Measurements from ENCODE around the gene G6PC1.

G6PC1 gene

DNA sequence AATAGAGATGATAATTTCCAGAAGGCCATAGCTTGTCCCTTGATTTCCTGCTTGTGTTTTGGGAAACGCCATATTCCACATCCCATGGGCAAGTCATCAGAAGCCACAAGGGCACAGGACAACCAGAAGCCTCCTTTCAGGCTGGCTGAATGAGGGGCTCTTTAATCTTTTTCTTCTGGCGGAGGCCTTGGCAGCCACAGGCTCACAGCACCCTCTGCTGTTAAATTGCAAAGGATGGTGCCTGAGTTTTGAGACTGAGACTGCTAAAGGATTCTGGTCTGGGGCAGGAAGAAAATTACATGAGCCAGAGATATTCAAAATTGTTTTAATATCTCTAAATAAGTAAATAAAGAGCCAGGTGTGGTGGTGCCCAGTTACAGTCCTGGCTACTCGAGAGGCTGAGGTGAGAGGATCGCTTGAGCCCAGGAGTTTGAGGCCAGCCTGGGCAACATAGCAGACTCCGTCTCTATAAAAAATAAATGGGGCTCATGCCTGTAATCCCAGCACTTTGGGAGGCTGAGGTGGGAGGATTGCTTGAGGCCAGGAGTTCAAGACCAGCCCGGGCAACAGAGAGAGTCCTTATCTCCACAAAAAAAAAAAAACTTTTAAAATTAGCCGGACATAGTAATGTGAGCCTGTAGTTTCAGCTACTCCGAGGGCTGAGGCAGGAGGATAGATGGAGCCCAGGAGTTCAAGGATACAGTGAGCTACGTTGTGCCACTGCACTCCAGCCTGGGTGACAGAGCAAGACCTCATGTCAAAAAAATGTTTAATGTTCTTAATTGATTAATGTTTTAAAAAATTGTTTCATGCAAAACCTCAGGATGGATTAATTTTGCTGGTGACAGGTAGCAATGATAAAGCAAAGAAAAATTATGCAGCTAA is 37.4 kb downstream of the G6PC1 start:
- peak; percentile 79 for ATAC-seq
- peak; percentile 25 for DNase-seq

- DNase-seq (no peak), ATAC-seq (no peak)
Measured at GRCh38 chr17:42944211-42944610, 43.6 kb downstream of the G6PC1 start.

DNA sequence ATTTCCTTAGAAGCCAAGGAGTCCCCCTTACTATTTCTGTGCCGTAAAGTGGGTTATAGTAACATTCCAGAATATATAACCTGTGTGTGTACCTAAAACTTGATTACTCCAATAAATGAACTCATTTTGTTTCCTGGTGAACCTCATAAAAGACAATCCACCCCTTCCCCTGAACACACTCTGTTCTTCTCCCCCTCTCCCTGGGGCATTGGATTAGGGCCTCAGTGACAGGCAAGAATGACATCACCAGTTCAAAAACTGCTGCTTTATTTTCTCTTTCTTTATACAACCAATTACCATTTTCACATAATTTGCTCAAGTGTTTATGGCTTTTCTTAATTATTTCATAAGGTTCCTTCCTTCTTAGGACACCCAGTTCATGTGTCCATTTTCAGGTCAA is 46.2 kb downstream of the G6PC1 start:
- ATAC-seq, result no peak
- DNase-seq, result no peak

DNA sequence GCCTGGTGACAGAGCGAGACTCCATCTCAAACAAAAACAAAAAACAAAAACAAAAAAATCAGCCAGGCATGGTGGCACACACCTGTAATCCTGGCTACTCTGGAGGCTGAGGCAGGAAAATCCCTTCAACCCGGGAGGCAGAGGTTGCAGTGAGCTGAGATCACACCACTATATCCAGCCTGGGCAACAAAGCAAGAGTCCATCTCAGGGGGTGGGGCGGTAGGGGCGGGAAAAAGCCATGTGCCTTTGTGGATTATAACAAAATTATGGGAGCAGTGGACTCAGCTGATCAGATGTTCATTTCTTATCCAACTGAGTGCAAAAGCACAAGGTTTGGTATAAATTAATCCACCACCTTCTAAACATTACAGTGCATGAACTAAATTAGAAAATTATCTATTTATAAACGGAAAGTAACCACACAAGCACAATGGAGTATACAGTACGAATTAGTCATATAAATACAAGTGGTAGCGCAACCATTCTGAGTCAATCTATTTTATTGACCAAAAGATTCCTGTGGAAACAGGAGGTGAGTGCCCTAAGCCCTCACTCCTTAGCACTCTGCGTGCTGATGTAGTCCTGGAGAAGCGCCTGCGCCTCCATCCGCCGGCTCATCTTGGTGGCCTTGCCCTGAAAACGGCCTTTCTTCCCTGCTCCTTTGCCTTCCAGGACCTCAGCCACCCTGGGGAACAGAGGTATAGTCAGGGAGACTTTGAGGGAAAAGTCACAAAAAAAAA is 49.6 kb downstream of the G6PC1 start:
- DNase-seq, result no peak
- ATAC-seq, result no peak
